ENCODE data around the gene CCDC24. TPM values are rescaled to one million over a fixed set of nuclear protein-coding genes. Genes with fewer than 3 reads are reported as not detected.

CCDC24 gene
- total RNA-seq, 1 donor from 2014 or later, result 0.79 TPM

- no peak for DNase-seq (ENCODE audit: low read depth in 2 of 2)
Observed at GRCh38 chr1:44040418-44040817, 49.0 kb downstream of the CCDC24 start.

- DNase-seq (ENCODE audit: low read depth in 2 of 2), result no peak
Observed at GRCh38 chr1:44040846-44041245, 49.4 kb downstream of the CCDC24 start.

GRCh38 chr1:44043176-44044070 is 52.0 kb downstream of the CCDC24 start:
- no peak for DNase-seq (ENCODE audit: low read depth in 2 of 2)

GRCh38 chr1:44044071-44044801 is 52.8 kb downstream of the CCDC24 start:
- no peak for DNase-seq (ENCODE audit: low read depth in 2 of 2)

GRCh38 chr1:44045064-44045463 is 53.7 kb downstream of the CCDC24 start:
- DNase-seq (ENCODE audit: low read depth in 2 of 2), result no peak

Other genes with a start within 250 kb of the CCDC24 start
- not detected in 2 replicates for gene ARTN, start 57.8 kb upstream of the CCDC24 start, total RNA-seq
- gene IPO13, start 44.6 kb upstream of the CCDC24 start, total RNA-seq, result 5.4 and 8.5 TPM in 2 replicates
- 13.1 and 19.0 TPM in 2 replicates for gene DPH2, start 21.6 kb upstream of the CCDC24 start, total RNA-seq
- gene ATP6V0B, start 16.6 kb upstream of the CCDC24 start, total RNA-seq, result 110 and 164 TPM in 2 replicates
- 40.1 and 41.9 TPM in 2 replicates for gene B4GALT2, start 12.4 kb upstream of the CCDC24 start, total RNA-seq
- under 0.01 and 0.40 TPM in 2 replicates for gene SLC6A9, start 39.9 kb downstream of the CCDC24 start, total RNA-seq
- not detected in 2 replicates for gene KLF17, start 127.2 kb downstream of the CCDC24 start, total RNA-seq
- not detected in 2 replicates for gene KLF18, start 150.0 kb downstream of the CCDC24 start, total RNA-seq
- 13.3 and 16.6 TPM in 2 replicates for gene DMAP1, start 221.9 kb downstream of the CCDC24 start, total RNA-seq